ENCODE data around the gene LAPTM5.

LAPTM5 gene

GRCh38 chr1:30734580-30734979 is 23.0 kb downstream of the LAPTM5 start:
- TF ChIP-seq POLR2AphosphoS5 (IDR thresholded peaks at IDR 0.05; ENCODE audit: low read depth, low read length) (no peak), TAF1 (IDR thresholded peaks at IDR 0.05; ENCODE audit: borderline replicate concordance, insufficient read depth, low read length) (no peak), REST (IDR thresholded peaks at IDR 0.05; ENCODE audit: insufficient read depth in 1 of 2, low read depth in 2 of 2, low read length in 2 of 2) (no peak), FOXP2 (optimal IDR thresholded peaks at IDR 0.05; ENCODE audit: borderline replicate concordance, extremely low read depth, extremely low read length, insufficient read depth) (no peak), SIN3A (IDR thresholded peaks at IDR 0.05; ENCODE audit: borderline replicate concordance, insufficient read depth, low read length) (no peak)

DNA sequence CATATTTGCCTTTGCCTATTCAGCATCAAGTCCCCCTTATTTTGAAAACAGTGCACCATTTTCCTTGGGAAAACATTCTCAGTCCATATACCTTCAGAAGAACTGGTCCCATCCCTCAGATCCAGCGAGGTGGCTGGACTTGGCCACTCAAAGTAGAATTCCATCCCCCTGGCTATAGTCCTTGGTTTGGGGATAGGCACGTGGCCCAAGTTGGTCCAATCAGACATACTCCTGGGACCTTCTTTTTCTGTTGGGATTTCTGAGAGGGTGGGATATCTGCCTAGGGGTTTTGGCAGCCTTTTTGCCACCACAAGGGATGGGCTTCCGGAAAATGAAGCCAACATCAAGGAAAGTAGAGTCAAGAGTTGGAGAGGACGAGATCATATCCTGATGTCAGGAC is 23.5 kb downstream of the LAPTM5 start:
- TF ChIP-seq TAF1 (IDR thresholded peaks at IDR 0.05; ENCODE audit: borderline replicate concordance, insufficient read depth, low read length) (no peak), REST (IDR thresholded peaks at IDR 0.05; ENCODE audit: insufficient read depth in 1 of 2, low read depth in 2 of 2, low read length in 2 of 2) (no peak), FOXP2 (optimal IDR thresholded peaks at IDR 0.05; ENCODE audit: borderline replicate concordance, extremely low read depth, extremely low read length, insufficient read depth) (no peak), POLR2AphosphoS5 (IDR thresholded peaks at IDR 0.05; ENCODE audit: low read depth, low read length) (no peak), SIN3A (IDR thresholded peaks at IDR 0.05; ENCODE audit: borderline replicate concordance, insufficient read depth, low read length) (no peak)

DNA sequence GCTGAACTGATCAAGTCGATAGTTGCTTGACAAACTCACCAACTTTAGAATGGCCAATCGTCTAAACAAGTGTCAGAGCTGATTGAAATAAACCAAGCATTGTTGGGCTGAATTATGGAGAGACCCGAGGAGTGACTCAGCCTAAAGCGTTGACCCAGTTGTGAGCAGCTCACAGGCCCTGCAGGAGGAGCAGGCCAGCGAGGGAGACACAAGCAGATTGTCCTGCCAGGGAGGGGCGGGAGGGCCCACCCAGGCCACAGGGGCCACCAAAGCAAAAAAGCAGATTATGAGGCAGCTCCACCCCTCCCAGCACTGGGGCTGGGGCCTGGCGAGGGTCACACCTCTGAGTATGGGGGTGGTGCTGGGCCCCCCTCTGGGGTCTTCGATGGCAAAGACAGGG is 24.1 kb downstream of the LAPTM5 start:
- TF ChIP-seq TAF1 (IDR thresholded peaks at IDR 0.05; ENCODE audit: borderline replicate concordance, insufficient read depth, low read length): no peak
- no peak for TF ChIP-seq FOXP2 (optimal IDR thresholded peaks at IDR 0.05; ENCODE audit: borderline replicate concordance, extremely low read depth, extremely low read length, insufficient read depth)
- no peak for TF ChIP-seq REST (IDR thresholded peaks at IDR 0.05; ENCODE audit: insufficient read depth in 1 of 2, low read depth in 2 of 2, low read length in 2 of 2)
- no peak for TF ChIP-seq SIN3A (IDR thresholded peaks at IDR 0.05; ENCODE audit: borderline replicate concordance, insufficient read depth, low read length)
- no peak for TF ChIP-seq POLR2AphosphoS5 (IDR thresholded peaks at IDR 0.05; ENCODE audit: low read depth, low read length)

DNA sequence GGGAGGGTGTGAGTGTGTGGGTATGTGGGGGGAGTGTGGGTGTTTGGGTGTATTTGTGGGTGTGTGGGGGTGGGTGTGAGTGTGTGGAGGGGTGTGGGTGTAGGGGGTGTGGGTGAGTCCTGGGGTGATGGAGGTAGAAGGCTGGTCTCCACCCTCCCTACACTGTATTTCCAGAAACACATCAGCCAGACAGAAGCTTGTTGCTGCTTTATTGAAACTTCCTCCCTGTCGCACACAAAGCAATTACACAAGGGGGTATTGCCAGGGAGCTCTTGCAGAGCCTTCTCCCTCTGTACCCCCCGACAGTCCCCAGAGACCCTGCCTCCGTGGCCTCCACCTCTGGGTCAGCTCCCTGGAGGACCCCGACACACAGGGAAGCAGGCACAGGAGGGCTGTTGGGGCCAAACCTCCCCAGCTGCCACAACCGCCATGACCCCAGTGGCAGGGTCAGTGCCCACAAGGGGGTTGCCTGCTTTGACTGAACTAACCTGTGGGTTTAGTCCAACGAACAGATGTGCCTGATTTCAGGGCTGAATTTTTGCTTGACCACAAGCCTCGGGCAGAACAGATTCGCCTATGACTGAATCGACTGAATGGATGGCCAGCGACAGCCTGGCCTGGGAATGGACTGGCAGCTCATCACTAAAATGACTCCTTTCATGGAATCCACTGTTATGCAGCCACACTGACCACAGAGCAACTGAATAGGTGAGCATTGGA is 25.1 kb downstream of the LAPTM5 start:
- TF ChIP-seq FOXP2 (optimal IDR thresholded peaks at IDR 0.05; ENCODE audit: borderline replicate concordance, extremely low read depth, extremely low read length, insufficient read depth): no peak
- no peak for TF ChIP-seq SIN3A (IDR thresholded peaks at IDR 0.05; ENCODE audit: borderline replicate concordance, insufficient read depth, low read length)
- TF ChIP-seq REST (IDR thresholded peaks at IDR 0.05; ENCODE audit: insufficient read depth in 1 of 2, low read depth in 2 of 2, low read length in 2 of 2): no peak
- TF ChIP-seq POLR2AphosphoS5 (IDR thresholded peaks at IDR 0.05; ENCODE audit: low read depth, low read length): no peak
- no peak for TF ChIP-seq TAF1 (IDR thresholded peaks at IDR 0.05; ENCODE audit: borderline replicate concordance, insufficient read depth, low read length)
